Lower lobe of right lung (tissue), 2 donors: ENCODE data around the gene CAMK2D. TPM values are rescaled to one million over a fixed set of nuclear protein-coding genes. Genes with fewer than 3 reads are reported as not detected.

Source experiments
- ATAC-seq, 2 donors: fragments of 200-7000 bp; cut with Tn5 transposase; one replicate each; pipeline ENCODE4 v1.9.1; 2020 to 2022; ENCODE audit warnings: mild to moderate bottlenecking in 2 of 2, moderate library complexity in 2 of 2
- DNase-seq: peaks from one replicate; pipeline ENCODE4 v3.0.0-alpha.2; 2020
- H3K27ac ChIP-seq: fragments of 200-600 bp; one replicate; pipeline ENCODE4 v1.8.0; 2022
- H3K27me3 ChIP-seq: fragments of 200-600 bp; one replicate; pipeline ENCODE4 v1.8.0; 2022; ENCODE audit warnings: low read depth
- H3K36me3 ChIP-seq: fragments of 200-600 bp; one replicate; pipeline ENCODE4 v1.8.0; 2022; ENCODE audit warnings: mild to moderate bottlenecking
- H3K4me1 ChIP-seq: fragments of 200-600 bp; one replicate; pipeline ENCODE4 v1.8.0; 2022
- H3K4me3 ChIP-seq: fragments of 200-600 bp; one replicate; pipeline ENCODE4 v1.8.0; 2022; ENCODE audit warnings: mild to moderate bottlenecking
- H3K9me3 ChIP-seq: fragments of 200-600 bp; one replicate; pipeline ENCODE4 v1.8.0; 2022
- intact Hi-C: fragments of 100-400 bp; cut with DNase I; formaldehyde crosslinking; loops from one replicate; pipeline ENCODE4 v1.11.0; 2022
- total RNA-seq: library from RNA; stranded (reverse); fragmentation: NEBNext Ultra II Directional; extraction: Animal tissue kit (Norgen Biotek cat#: 25700); gene quantifications from one replicate; pipeline ENCODE4 v1.2.1, GENCODE V29; 2021
- TF ChIP-seq, protein P1 (sequence below): fragments of 200-600 bp; IDR thresholded peaks from one replicate; pipeline ENCODE4 v1.8.0; 2022; ENCODE audit warnings: antibody characterized with exemption, mild to moderate bottlenecking
- donor health status: DM: no; HTN: yes; CAD: no; lungs with severe emphysema.

The CAMK2D gene
- total RNA-seq, 1 donor from 2014 or later: 40.7 TPM

DNA sequence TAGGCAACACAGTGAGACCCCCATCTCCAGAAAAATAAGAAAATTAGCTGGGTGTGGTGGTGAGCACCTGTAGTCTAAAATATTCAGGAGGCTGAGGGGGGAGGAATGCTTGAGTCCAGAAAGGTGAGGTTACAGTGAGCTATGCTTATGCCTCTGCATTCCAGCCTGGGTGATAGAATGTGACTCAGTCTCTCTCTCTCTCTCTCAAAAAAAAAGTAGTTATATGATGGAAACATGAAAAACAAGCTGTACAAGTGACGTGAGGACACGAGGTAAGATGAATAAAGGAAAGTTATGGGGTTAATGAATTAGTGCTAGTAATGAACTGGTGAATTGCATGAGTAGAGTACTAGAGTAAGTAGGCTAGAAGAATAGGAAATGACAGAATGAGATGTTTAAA, 21.8 kb upstream of the CAMK2D start:
- no peaks in the 10 kb centered on the region for H3K9me3 ChIP-seq
- DNase-seq: no peak
- peaks cover 11% of the 10 kb centered on the region for H3K4me1 ChIP-seq
- intact Hi-C loops: no loop called here
- H3K4me3 ChIP-seq: no peak overlapping the region
- no peak for ATAC-seq
- TF ChIP-seq, protein P1, sequence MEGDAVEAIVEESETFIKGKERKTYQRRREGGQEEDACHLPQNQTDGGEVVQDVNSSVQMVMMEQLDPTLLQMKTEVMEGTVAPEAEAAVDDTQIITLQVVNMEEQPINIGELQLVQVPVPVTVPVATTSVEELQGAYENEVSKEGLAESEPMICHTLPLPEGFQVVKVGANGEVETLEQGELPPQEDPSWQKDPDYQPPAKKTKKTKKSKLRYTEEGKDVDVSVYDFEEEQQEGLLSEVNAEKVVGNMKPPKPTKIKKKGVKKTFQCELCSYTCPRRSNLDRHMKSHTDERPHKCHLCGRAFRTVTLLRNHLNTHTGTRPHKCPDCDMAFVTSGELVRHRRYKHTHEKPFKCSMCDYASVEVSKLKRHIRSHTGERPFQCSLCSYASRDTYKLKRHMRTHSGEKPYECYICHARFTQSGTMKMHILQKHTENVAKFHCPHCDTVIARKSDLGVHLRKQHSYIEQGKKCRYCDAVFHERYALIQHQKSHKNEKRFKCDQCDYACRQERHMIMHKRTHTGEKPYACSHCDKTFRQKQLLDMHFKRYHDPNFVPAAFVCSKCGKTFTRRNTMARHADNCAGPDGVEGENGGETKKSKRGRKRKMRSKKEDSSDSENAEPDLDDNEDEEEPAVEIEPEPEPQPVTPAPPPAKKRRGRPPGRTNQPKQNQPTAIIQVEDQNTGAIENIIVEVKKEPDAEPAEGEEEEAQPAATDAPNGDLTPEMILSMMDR: no peak
- H3K27me3 ChIP-seq: no peaks in the 10 kb centered on the region
- H3K36me3 ChIP-seq: no peaks in the 10 kb centered on the region
- H3K27ac ChIP-seq: no peak overlapping the region

DNA sequence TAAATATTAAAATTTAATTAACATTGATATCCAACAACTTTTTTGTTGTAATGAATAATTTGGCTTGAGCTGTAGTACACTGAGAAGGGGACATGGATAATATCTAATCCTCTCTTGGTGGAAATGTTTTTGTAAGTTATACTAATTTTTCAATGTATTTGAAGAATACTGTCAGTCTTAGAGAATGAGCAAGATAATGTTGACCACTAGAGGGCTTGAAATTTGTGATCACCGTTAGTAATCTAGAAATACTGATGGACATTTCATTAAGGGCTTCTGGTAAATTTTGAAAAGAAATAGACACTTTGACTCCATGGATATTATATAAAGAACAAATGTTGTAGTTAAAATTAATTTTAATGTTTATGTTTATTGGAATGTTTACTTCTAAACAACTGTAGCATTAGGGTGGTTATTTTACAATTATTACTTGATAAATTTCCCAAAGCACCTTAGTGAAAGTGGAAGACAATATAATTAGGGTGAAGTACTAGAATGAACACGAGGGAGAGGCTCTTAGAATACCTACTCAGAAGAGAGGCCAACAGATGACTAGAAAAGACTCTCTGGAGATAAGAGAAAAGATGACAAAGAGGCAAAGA, 20.0 kb upstream of the CAMK2D start:
- Histone ChIP-seq H3K9me3 (no peaks in the 10 kb centered on the region), H3K4me1 (peaks cover 11% of the 10 kb centered on the region), H3K36me3 (no peaks in the 10 kb centered on the region), H3K27me3 (no peaks in the 10 kb centered on the region), H3K4me3 (no peak overlapping the region), H3K27ac (no peak overlapping the region)
- intact Hi-C loops: no loop called here
- TF ChIP-seq, protein P1: peak; percentile 71
- ATAC-seq (no peak), DNase-seq (no peak)

DNA sequence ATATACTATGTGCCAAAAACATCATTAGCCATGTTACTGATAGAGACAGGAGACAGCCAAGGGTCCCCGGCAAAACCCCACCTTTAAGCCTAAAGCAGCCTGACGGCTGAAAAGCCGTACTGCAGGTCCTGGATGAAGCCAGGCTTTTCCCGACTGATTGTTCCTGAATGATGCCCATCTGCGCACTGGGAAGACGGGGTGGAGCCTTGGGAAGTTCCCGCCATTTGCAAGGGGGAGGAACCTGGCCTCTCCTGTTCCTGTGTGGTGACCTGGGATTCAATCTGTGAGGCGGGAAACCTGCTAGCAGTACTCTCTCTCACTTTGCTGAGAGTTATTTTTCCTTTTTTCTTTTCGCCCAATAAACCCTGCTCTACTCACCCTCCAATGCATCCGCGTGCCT, 15.1 kb upstream of the CAMK2D start:
- DNase-seq: no peak
- no peak overlapping the region for H3K27ac ChIP-seq

DNA sequence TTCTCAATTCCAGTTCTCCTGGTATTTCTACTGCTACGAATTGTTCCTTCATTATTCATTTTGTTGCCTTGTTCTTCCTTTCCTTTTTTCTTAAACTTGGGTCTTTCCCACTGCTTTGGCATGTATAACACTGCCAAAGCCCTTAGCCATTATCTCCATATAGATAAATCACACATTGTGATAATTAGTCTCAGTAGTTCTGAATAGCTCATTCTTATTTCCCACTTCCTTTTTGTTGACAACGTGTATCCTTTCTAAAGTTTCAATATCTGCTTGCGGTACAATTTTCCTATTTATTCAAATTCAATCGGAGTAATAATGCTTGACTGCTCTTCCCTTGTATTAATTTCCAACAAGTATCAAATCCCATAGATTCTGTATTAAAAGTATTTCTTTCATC, 14.5 kb upstream of the CAMK2D start:
- DNase-seq (no peak), ATAC-seq (no peak)
- TF ChIP-seq, protein P1: no peak
- H3K27me3 ChIP-seq: no peaks in the 10 kb centered on the region
- H3K36me3 ChIP-seq: no peaks in the 10 kb centered on the region
- no peaks in the 10 kb centered on the region for H3K9me3 ChIP-seq
- no peaks in the 10 kb centered on the region for H3K4me1 ChIP-seq
- H3K4me3 ChIP-seq: no peak overlapping the region
- intact Hi-C loops: no loop called here
- H3K27ac ChIP-seq: no peak overlapping the region

More for the DNA sequence above, 15.1 kb upstream of the CAMK2D start:
- no peak for ATAC-seq
- intact Hi-C loops: no loop called here
- H3K27me3 ChIP-seq: no peaks in the 10 kb centered on the region
- no peaks in the 10 kb centered on the region for H3K9me3 ChIP-seq
- no peaks in the 10 kb centered on the region for H3K4me1 ChIP-seq
- H3K4me3 ChIP-seq: no peak overlapping the region
- TF ChIP-seq, protein P1: no peak
- no peaks in the 10 kb centered on the region for H3K36me3 ChIP-seq

DNA sequence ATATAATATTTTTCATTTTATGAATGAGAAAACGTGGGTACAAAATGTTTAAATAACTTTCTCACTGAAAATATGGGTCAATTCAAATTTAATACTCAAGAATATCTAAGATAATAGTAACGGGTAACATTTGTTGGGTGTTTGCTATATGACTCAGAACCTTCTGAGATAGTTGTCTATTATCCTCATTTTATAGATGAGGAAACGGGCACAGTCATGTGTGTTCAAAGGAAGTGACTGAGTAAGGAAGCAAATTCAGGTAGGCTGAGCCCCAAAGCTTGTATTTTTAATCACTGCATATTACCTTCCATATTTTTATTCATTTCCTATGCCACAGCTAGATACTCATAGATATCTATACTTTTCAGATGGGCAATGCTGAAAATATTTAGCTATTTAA, 12.2 kb upstream of the CAMK2D start:
- DNase-seq: no peak
- no peaks in the 10 kb centered on the region for H3K27me3 ChIP-seq
- intact Hi-C loops: no loop called here

More for the DNA sequence above, 12.2 kb upstream of the CAMK2D start:
- Histone ChIP-seq H3K9me3 (no peaks in the 10 kb centered on the region), H3K4me1 (no peaks in the 10 kb centered on the region), H3K4me3 (no peak overlapping the region), H3K36me3 (no peaks in the 10 kb centered on the region), H3K27ac (no peak overlapping the region)
- ATAC-seq: no peak
- TF ChIP-seq, protein P1: no peak
